WERI-Rb-1 (cell line): ENCODE measurements around the gene USP32.

Source experiments
- DNase-seq: peaks from one replicate; pipeline ENCODE4 v3.0.0-alpha.2; 2020
- H3K27ac ChIP-seq: fragments of 250-450 bp; sonication (Bioruptor Pico); 2 replicates; pipeline ENCODE4 v1.5.1; 2020; ENCODE audit warnings: mild to moderate bottlenecking, moderate library complexity
- H3K27me3 ChIP-seq: fragments of 250-450 bp; sonication (Bioruptor Pico); 2 replicates; pipeline ENCODE4 v1.5.1; 2021; ENCODE audit warnings: mild to moderate bottlenecking, low read depth, moderate library complexity; ENCODE audit not compliant: insufficient read depth, severe bottlenecking
- H3K36me3 ChIP-seq: fragments of 250-450 bp; sonication (Bioruptor Pico); 2 replicates; pipeline ENCODE4 v1.5.1; 2020; ENCODE audit warnings: mild to moderate bottlenecking, moderate library complexity
- H3K4me3 ChIP-seq: 2 replicates; pipeline ENCODE4 v1.5.1; 2011; ENCODE audit warnings: low read depth, mild to moderate bottlenecking, control low read depth, low read length
- H3K9me3 ChIP-seq: fragments of 250-450 bp; sonication (Bioruptor Pico); 2 replicates; pipeline ENCODE4 v1.5.1; 2021; ENCODE audit warnings: mild to moderate bottlenecking, moderate library complexity; ENCODE audit not compliant: severe bottlenecking
- TF ChIP-seq, protein P1 (sequence below): IDR thresholded peaks from 2 replicates; pipeline ENCODE4 v1.5.1; 2011; ENCODE audit warnings: low read depth, mild to moderate bottlenecking, control low read depth, inconsistent platforms, low read length

The USP32 gene

GRCh38 chr17:60393840-60394723, 2.1 kb upstream of the USP32 start:
- H3K36me3 ChIP-seq, result no peaks in the 10 kb centered on the region
- H3K27me3 ChIP-seq, result no peaks in the 10 kb centered on the region
- no peak overlapping the region for H3K4me3 ChIP-seq
- H3K27ac ChIP-seq, result no peak overlapping the region
- peak; percentile 49 for DNase-seq
- TF ChIP-seq, protein P1, sequence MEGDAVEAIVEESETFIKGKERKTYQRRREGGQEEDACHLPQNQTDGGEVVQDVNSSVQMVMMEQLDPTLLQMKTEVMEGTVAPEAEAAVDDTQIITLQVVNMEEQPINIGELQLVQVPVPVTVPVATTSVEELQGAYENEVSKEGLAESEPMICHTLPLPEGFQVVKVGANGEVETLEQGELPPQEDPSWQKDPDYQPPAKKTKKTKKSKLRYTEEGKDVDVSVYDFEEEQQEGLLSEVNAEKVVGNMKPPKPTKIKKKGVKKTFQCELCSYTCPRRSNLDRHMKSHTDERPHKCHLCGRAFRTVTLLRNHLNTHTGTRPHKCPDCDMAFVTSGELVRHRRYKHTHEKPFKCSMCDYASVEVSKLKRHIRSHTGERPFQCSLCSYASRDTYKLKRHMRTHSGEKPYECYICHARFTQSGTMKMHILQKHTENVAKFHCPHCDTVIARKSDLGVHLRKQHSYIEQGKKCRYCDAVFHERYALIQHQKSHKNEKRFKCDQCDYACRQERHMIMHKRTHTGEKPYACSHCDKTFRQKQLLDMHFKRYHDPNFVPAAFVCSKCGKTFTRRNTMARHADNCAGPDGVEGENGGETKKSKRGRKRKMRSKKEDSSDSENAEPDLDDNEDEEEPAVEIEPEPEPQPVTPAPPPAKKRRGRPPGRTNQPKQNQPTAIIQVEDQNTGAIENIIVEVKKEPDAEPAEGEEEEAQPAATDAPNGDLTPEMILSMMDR, result no peak
- no peaks in the 10 kb centered on the region for H3K9me3 ChIP-seq

GRCh38 chr17:60392845-60393702, 1.1 kb upstream of the USP32 start:
- Histone ChIP-seq H3K27me3 (no peaks in the 10 kb centered on the region), H3K9me3 (no peaks in the 10 kb centered on the region), H3K36me3 (no peaks in the 10 kb centered on the region), H3K27ac (peak overlapping the region; percentile 85), H3K4me3 (peak overlapping the region; percentile 59)
- DNase-seq, result peak; percentile 21
- TF ChIP-seq, protein P1, result no peak

DNA sequence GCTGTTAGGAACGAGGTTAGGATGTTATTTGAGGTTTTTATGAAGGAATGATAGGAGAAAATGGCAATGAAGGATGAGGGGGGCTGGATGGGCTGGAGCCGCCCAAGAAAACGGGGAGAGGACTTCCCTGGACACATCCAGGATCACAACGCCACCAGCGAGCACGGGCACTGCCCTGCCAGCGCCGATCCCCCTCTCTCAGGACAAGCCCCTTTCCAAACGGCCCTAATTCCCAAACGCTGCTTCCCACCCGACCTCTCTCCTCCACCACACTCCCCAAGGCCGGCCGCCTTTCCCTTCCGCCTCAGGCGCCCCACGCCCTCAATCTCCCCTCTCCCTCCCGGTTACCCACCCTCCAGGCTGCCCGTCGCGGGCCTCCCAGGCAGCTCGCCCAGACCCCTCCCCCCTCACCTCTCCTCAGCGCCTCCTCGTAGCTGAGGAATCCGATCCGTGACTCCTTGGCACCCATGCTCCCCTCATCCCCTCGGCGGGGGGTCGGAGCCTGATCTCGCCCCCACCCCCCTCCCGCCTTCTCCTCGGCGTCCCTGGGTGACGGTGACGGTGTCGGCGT, 377 bp downstream of the USP32 start:
- TF ChIP-seq, protein P1, result no peak
- Histone ChIP-seq H3K4me3 (peak overlapping the region; percentile 59), H3K27me3 (no peaks in the 10 kb centered on the region), H3K9me3 (no peaks in the 10 kb centered on the region), H3K27ac (peak overlapping the region; percentile 85), H3K36me3 (no peaks in the 10 kb centered on the region)
- no peak for DNase-seq

DNA sequence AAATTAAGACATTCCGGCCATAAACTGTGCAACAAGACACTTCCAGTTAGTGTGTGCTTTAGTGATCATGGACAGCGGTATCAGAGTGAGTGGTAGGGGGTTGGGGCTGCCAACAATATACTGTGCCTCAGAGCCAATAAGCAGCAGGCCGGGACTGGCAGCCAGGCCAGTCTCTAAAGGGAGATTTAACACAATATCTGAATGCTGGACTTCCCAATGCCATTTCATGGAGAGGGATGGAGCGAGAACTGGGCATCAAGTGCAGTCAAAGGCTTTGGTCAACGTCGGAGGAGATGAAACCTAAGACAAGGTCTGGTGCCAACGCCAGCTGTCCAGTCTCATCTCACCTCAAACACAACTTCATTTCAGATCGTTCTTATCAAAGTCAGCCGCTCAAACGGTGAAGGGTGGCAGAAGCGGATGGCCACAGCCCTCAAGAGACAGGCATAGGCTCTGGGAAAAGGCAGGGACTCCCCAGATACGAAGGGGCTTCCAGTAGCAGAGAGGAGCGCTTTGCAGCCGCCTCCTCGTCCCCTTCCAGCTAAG, 935 bp downstream of the USP32 start:
- Histone ChIP-seq H3K9me3 (no peaks in the 10 kb centered on the region), H3K4me3 (peak overlapping the region; percentile 59), H3K36me3 (no peaks in the 10 kb centered on the region), H3K27ac (peak overlapping the region; percentile 85), H3K27me3 (no peaks in the 10 kb centered on the region)
- DNase-seq, result peak; percentile 45
- TF ChIP-seq, protein P1, result no peak

GRCh38 chr17:60390186-60390585, 1.7 kb downstream of the USP32 start:
- Histone ChIP-seq H3K36me3 (no peaks in the 10 kb centered on the region), H3K27ac (peak overlapping the region; percentile 85), H3K9me3 (no peaks in the 10 kb centered on the region), H3K4me3 (peak overlapping the region; percentile 59), H3K27me3 (no peaks in the 10 kb centered on the region)
- no peak for DNase-seq
- TF ChIP-seq, protein P1, result no peak
